Activated CD4-positive, alpha-beta T cell treated with anti-CD3 and anti-CD28 coated beads, Interleukin-2, amount 50 U/mL, for 24 hours (primary cell): ENCODE measurements around the gene PFKFB3.
A peak's percentile ranks its signal among the peaks of the same experiment; 100 is the strongest.
"Not testable (repeated sequence)": the region's sequence is repeated elsewhere in the genome, so short reads cannot be mapped to it uniquely, and the experiment has no call there.

Experiments used
- DNase-seq, 2 donors: peaks; one replicate each; pipeline ENCODE4 v3.0.0-alpha.2; 2020; ENCODE audit warnings: low read depth in 1 of 2, low spot score in 1 of 2

PFKFB3 gene

DNA sequence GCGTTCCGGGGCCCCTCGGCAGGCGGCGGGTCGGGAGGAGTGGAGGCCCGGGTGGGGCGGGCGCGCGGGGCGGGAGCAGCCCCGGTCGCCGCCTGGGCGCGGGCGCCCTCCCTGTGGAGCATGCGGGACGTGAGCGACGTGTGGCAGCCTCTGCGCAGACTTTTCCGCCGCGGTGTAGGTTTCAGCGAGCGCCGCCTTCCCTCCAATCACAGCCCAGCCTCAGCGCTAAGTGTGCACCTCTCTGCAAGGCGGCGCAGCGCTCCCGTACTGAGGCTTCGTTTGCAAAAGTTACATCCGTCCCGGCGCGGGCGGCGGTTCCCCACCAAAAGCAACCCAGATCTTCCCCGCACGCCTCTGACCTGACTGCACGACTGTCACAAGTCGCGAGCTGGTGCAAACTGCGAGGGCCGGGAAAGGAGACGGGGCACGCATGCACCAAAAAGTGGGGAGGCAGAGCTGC lies 1.2 kb upstream of the PFKFB3 start:
- DNase-seq: peak; percentile 53 to 75

GRCh38 chr10:6202098-6202683 lies 541 bp upstream of the PFKFB3 start:
- DNase-seq: no peak

DNA sequence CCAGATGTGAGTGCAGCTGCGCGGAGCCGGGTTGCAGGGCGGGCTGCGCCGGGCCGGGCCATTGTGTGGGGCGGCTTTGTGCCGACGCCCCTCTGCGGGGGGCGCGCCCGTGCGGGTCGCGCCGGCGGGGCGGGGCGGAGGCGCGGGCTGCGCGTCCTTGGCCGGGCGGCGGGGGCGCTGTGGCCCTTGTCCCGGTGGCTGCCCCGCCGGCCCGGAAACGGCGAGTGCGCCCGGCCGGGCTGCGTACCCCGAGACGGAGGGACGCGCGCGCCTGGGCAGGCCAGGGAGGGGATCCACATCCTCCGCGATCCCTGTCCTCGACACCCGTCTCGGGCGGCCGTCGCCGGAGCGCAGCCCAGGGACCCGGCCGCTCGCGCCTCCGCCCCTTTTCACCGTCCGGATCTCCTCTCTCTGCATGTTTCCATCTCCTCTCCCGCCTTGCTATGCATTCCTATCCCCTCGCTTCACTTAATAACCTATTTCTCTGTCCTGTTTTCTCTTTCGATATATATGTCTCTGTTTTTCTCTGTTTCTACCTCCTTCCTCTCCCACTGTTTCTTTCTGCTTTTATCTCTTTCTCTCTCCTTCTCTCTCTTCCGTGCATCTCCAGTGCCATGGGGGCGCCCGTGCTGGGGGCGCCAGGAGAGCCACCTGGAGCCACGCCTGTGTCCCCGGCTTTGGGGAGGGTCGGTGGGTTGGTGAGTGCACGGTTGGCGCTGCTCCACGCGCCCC lies 765 bp downstream of the PFKFB3 start:
- peak; percentile 16 to 35 for DNase-seq

- DNase-seq: peak; percentile 39 to 40
Observed at GRCh38 chr10:6204063-6204340, 1.3 kb downstream of the PFKFB3 start.

- DNase-seq: no peak
Observed at GRCh38 chr10:6204341-6205191, 1.8 kb downstream of the PFKFB3 start.

GRCh38 chr10:6206486-6206885 lies 3.8 kb downstream of the PFKFB3 start:
- DNase-seq: not testable (repeated sequence)

DNA sequence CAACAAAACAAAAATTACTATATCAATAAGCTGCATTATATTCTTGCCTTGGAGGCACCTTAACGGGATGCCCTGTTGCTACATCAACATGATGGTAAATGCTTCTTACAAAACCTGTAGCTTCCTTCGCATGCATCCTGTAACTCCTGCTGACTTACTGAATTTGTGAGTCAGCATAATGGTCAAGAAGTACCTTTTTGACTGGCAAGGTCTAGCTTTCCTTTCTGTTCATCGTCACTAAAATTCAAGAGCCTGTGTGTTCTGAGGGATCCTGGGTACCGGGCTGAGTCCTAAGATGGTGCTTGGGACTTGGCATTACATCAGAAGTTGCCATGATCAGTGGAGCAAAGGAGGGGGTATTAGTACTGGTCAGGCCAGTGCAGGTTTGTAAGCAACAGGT lies 4.9 kb downstream of the PFKFB3 start:
- no peak for DNase-seq

GRCh38 chr10:6208799-6209235 lies 6.1 kb downstream of the PFKFB3 start:
- DNase-seq: no peak

DNA sequence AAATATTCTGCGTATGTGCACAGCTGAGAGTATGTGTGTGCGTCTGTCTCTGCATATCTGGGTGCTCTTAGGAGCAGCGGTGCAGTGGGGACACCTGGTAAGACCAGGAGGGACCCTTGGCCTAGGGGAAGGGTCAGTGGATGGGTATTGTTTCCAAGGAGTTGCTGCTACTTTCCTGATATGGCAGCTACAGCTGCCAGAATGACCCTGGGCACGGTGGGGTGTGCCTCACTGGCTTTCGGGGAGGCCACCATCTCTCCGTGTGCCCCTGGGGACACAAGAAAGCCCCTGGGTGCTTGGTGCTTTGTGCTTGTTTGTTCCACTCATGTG lies 8.6 kb downstream of the PFKFB3 start:
- no peak for DNase-seq

DNA sequence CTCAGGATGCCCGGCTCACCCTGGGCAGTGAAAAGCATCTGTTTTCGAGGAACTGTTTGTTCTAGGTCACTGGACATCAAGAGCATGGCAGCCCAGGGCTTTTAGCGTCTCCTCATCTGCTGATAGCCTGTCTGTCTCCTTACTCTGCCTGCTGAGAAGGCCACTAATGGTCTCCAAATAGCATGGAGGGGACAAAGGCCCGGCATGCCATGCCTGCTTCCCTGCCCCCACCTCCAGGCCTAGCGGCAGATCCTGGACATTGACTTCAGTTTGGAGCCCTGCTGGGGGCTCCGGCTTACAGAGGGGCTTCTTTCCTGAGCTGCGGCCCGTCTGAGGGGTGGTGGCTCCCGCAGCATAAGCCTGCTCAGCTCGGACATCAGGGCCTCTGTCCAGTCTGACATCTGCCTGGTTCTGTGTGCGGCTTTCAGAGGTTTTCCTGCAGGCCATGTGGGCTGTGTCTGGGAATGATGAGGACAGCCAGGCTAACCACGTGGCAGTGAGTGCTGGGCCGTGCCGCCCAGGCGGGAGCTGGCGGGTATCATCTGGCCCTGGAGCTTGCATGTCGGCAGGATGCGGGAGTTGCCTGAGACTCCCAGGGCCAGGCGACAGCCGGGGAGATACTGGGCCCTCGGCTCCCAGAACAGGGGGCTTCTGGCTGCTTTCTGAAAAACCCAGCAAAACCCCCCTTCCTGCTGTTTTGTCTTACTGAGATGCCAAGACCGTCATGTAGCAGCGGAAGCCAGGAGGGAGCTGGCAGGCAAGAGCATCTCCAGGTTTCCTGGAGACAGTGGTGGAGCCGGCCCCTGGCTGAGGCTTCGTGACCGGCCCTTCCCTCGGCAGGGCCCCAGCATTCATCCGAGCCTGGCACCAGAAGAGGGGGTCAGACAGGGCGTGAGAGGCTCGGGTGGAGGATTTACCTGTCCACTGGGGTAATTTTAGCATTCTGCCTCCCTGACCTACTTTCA lies 9.2 kb downstream of the PFKFB3 start:
- no peak for DNase-seq

GRCh38 chr10:6212806-6213205 lies 10.1 kb downstream of the PFKFB3 start:
- no peak for DNase-seq

DNA sequence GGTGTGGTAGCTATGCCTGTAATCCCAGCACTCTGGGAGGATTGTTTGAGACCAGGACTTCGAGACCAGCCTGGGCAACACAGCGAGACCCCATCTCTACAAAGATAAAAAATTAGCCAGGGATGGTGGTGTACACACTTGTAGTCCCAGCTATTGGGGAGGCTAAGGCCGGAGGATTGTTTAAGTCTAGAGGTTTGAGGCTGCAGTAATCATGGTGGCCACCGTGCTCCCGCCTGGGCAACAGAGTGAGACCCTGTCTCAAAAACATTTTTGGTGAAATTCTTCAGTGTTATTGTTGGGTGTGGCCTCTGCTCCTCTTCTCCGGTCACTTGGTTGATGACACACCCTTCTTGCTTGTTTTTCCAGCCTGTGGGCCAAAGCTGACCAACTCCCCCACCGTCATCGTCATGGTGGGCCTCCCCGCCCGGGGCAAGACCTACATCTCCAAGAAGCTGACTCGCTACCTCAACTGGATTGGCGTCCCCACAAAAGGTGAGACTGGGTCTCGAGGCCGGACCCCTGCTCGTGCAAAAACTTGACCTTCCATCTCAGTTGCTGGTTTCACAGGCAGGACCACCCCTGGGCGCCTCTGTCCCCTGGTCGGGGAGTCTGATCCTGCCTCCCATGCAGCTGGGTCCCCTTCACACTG lies 10.6 kb downstream of the PFKFB3 start:
- DNase-seq: no peak

- no peak for DNase-seq
Observed at GRCh38 chr10:6213908-6214307, 11.2 kb downstream of the PFKFB3 start.

GRCh38 chr10:6214612-6215011 lies 11.9 kb downstream of the PFKFB3 start:
- no peak for DNase-seq

- DNase-seq: no peak
Observed at GRCh38 chr10:6215241-6215640, 12.5 kb downstream of the PFKFB3 start.

DNA sequence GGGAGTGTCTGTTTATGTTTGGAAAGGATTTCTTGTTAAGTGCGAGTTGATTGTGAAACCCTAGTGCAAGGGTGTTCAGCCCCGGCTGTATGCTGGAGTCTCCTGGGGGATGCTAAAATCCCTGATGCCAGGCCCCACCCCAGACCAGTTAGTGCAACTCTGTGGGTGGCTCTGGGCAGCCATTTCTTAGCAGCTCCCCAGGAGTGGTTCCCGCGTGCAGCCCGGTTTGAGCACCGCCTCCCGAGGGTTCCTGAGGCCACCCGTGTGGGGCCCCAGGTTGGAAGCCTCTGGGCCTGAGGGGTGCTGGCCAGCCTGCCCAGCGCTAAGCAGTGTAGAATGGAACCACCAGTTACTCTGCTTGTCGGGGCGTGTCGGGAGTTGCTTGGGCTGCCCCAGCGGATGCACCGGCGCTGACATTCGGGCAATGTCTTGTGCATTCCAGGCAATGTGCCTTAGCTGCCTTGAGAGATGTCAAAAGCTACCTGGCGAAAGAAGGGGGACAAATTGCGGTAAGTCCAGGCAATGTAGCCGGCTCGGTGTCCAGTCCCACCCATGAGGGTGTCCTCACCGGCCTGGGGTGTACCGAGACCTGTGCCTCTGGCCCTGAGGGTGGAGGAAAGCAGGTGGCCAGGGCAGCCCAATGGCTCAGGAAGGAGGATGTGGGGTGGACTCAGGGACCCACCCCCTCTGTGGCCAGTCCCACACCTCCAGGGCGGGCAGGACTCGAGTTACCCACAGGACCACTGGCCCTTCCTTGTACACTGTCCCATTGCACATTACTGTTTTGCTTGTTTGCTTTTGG lies 13.2 kb downstream of the PFKFB3 start:
- no peak for DNase-seq

DNA sequence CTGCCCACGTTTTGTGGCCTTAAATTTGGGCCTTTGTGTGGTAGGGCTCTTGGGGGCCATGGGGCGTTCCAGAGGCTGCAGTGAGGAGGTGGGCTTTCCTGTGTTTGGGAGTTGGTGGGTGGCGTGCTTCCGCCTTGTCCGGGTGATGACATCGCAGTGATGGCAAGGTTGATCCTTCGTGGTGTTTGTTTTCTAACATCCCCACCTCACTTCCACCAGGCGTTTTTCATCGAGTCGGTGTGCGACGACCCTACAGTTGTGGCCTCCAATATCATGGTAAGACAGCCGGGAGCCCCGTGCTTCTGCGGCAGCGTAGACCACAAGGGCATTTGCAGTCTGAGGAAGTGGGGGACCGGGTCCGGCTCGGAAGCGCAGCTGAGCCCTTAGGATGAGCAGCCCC lies 14.2 kb downstream of the PFKFB3 start:
- no peak for DNase-seq

GRCh38 chr10:6217611-6218010 lies 14.9 kb downstream of the PFKFB3 start:
- DNase-seq: no peak

DNA sequence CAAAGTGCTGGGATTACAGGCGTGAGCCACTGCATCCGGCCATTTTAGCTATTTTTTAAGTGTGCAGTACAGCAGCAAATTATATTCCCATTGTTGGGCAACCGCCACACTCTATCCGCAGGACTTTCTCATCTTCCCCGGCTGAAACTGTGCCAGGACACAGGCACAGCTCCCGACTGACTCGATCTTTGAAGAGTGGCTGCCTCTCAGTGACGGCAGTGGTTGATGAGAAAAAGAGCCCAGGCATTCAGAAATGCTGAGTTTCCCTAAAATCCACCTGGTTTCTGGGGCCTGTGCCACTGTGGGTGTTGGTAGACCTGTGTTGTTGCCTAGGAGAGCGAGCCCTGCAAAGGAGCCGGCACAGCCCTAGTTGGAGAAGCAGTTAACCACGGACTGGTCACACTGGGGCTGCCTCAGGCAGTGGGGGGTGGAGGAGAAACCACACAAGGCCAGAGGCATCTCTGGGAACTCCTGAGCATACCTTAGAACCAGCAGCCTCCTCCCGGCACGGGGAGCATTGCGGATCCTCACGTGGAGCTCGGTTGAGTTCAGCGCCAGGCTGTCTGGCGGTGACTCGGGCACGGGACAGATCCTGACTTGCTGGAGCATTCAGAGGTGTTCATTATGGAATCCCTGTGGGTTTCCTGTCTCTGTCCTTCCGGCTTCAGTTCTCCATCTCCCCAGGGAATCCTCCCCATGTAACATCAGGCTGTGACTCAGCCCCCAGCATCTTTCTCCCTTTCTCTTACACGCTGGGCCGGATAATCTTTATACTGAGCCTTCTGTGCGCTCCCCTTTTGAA lies 16.2 kb downstream of the PFKFB3 start:
- DNase-seq: no peak
